Measurements from ENCODE around the gene PACSIN1.
A peak's percentile ranks its signal among the peaks of the same experiment; 100 is the strongest.

PACSIN1 gene

DNA sequence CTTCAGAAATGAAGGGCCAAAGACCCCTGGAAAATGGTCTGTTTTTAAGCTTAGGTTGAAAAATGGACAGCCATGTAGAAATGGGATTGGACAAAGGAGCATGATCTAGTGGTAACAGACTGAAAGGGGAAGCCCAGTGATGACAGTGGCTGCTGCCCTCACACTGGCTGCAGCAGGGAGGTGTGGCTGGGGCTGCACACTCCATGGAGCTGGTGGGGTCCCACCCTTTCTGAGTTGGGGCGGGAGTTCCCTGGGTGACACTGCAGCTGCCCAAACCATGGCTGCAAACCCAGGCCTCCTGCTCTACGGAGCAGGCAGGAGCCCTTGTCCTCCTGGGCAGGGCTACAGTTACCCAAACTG is 8.5 kb upstream of the PACSIN1 start:
- H4K20me1 ChIP-seq (ENCODE audit: insufficient read depth, low read length): no peaks in the 10 kb centered on the region
- H2AFZ ChIP-seq (ENCODE audit: low read depth, low read length): no peak overlapping the region
- no peak overlapping the region for H3K4me3 ChIP-seq (ENCODE audit: low read length)
- H3K27me3 ChIP-seq (ENCODE audit: low read depth, low read length): no peaks in the 10 kb centered on the region
- H3K9me3 ChIP-seq (ENCODE audit: insufficient read depth, low read length): no peaks in the 10 kb centered on the region
- no peaks in the 10 kb centered on the region for H3K36me3 ChIP-seq (replicated peaks; ENCODE audit: low read depth, low read length)
- no peak overlapping the region for H3K27ac ChIP-seq (ENCODE audit: low read length)
- no peaks in the 10 kb centered on the region for H3K79me2 ChIP-seq (ENCODE audit: low read length)
- H3K9ac ChIP-seq (ENCODE audit: low read length): no peak overlapping the region
- H3K4me2 ChIP-seq (ENCODE audit: low read length): no peak overlapping the region
- TF ChIP-seq CTCF (IDR thresholded peaks at IDR 0.05; ENCODE audit: low read depth, low read length) (no peak), EZH2phosphoT487 (IDR thresholded peaks at IDR 0.05; ENCODE audit: low read depth) (no peak)
- no peaks in the 10 kb centered on the region for H3K4me1 ChIP-seq (ENCODE audit: low read length)

DNA sequence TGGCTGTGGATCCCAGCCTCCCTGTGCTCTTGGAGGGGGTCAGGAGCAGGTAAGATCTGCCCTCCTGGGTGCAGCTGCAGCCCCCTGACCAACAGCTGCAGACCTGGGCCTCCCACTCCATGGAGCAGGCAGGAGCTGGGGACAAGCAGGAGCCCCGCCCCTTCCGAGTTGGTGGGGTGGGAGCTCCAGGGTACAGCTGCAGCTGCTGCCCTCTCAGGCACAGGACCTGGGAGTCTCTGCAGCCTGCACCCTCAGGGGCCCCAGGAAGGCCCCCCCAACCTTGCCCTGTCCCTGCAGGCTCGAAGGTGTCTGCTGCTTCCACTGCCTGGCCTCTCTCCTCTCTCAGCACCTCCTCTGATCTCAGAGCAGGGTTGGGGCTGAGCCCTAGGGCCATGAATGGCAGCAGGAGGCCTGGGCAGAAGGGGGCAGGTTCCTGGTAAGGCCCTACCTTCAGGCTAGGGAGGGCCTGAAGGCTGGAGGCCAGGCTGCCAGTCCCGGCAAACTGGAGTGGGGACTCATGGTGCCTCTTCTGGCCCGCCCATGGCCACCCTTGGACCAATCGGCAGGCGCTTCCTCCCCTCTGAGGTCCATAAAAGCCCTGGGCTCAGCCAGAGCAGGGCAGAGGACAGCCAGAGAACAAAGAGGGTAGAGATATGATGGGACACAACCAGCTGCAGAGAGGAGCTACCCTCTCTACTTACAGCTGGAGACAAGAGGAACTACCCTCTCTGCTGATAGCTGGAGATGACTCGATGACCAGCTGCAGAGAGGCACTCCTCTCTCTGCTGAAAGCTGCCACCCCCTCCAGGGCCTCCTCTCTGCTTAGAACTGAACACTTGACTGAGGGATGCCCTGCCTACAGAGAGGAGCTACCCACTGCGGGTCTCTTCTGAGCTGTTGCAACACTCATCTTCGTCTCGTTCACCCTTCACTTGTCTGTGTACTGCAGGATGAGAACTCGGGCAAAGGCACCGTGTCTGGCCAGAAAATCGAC is 7.8 kb upstream of the PACSIN1 start:
- H3K4me3 ChIP-seq (ENCODE audit: low read length): no peak overlapping the region
- TF ChIP-seq CTCF (IDR thresholded peaks at IDR 0.05; ENCODE audit: low read depth, low read length): no peak
- no peak for TF ChIP-seq EZH2phosphoT487 (IDR thresholded peaks at IDR 0.05; ENCODE audit: low read depth)
- H3K36me3 ChIP-seq (replicated peaks; ENCODE audit: low read depth, low read length): no peaks in the 10 kb centered on the region
- H3K79me2 ChIP-seq (ENCODE audit: low read length): no peaks in the 10 kb centered on the region
- no peaks in the 10 kb centered on the region for H3K4me1 ChIP-seq (ENCODE audit: low read length)
- no peak overlapping the region for H2AFZ ChIP-seq (ENCODE audit: low read depth, low read length)
- H3K9me3 ChIP-seq (ENCODE audit: insufficient read depth, low read length): no peaks in the 10 kb centered on the region
- H3K27ac ChIP-seq (ENCODE audit: low read length): no peak overlapping the region
- H4K20me1 ChIP-seq (ENCODE audit: insufficient read depth, low read length): no peaks in the 10 kb centered on the region
- H3K9ac ChIP-seq (ENCODE audit: low read length): no peak overlapping the region
- H3K4me2 ChIP-seq (ENCODE audit: low read length): no peak overlapping the region
- no peaks in the 10 kb centered on the region for H3K27me3 ChIP-seq (ENCODE audit: low read depth, low read length)

- H4K20me1 ChIP-seq (ENCODE audit: insufficient read depth, low read length): no peaks in the 10 kb centered on the region
- H3K9ac ChIP-seq (ENCODE audit: low read length): no peak overlapping the region
- H3K79me2 ChIP-seq (ENCODE audit: low read length): no peaks in the 10 kb centered on the region
- H3K4me1 ChIP-seq (ENCODE audit: low read length): no peaks in the 10 kb centered on the region
- no peak overlapping the region for H3K4me3 ChIP-seq (ENCODE audit: low read length)
- no peaks in the 10 kb centered on the region for H3K36me3 ChIP-seq (replicated peaks; ENCODE audit: low read depth, low read length)
- no peaks in the 10 kb centered on the region for H3K9me3 ChIP-seq (ENCODE audit: insufficient read depth, low read length)
- H3K27ac ChIP-seq (ENCODE audit: low read length): no peak overlapping the region
- H3K4me2 ChIP-seq (ENCODE audit: low read length): no peak overlapping the region
- TF ChIP-seq CTCF (IDR thresholded peaks at IDR 0.05; ENCODE audit: low read depth, low read length) (peak; percentile 78), EZH2phosphoT487 (IDR thresholded peaks at IDR 0.05; ENCODE audit: low read depth) (no peak)
- H2AFZ ChIP-seq (ENCODE audit: low read depth, low read length): no peak overlapping the region
- H3K27me3 ChIP-seq (ENCODE audit: low read depth, low read length): no peaks in the 10 kb centered on the region
Observed at GRCh38 chr6:34459899-34460593, 5.8 kb upstream of the PACSIN1 start.

DNA sequence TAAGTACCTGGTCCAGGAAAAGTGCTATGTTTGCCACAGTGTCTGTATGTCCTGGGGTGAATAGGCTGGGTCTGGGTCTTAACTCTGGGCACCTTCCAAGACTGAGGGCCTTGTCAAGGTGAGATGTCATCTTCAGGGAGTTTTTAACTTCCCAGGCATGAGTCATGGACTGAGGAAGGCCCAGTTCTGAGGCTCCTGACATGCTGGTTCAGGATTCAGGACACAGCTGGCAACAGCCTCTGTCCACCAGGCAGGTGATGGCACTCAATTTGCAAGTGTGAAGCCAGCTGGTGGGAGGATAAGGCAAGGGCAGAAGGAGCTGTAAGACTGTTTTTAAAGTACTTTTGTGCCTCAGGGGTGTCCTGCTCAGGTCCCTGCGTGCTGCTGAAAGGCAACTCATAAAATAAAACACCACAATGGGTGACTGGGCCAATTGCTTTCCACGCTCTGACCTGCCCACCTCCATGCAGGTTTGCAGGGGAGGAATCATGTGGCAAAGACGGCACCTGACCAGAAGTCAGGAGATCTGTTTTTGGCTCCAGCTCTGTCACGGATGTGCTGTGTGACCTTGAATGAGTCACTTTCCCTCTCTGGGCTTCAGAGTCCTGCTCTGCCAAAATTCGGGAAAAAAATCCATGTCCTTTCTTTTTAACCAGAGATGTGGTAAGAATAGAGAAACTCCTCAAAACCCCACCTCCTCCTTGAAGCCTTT is 4.9 kb upstream of the PACSIN1 start:
- Histone ChIP-seq H3K4me3 (ENCODE audit: low read length) (no peak overlapping the region), H3K9ac (ENCODE audit: low read length) (no peak overlapping the region), H3K27ac (ENCODE audit: low read length) (no peak overlapping the region), H3K27me3 (ENCODE audit: low read depth, low read length) (no peaks in the 10 kb centered on the region), H4K20me1 (ENCODE audit: insufficient read depth, low read length) (no peaks in the 10 kb centered on the region), H3K4me1 (ENCODE audit: low read length) (no peaks in the 10 kb centered on the region), H3K79me2 (ENCODE audit: low read length) (no peaks in the 10 kb centered on the region), H3K36me3 (replicated peaks; ENCODE audit: low read depth, low read length) (no peaks in the 10 kb centered on the region), H3K4me2 (ENCODE audit: low read length) (no peak overlapping the region), H2AFZ (ENCODE audit: low read depth, low read length) (no peak overlapping the region), H3K9me3 (ENCODE audit: insufficient read depth, low read length) (no peaks in the 10 kb centered on the region)
- TF ChIP-seq EZH2phosphoT487 (IDR thresholded peaks at IDR 0.05; ENCODE audit: low read depth) (no peak), CTCF (IDR thresholded peaks at IDR 0.05; ENCODE audit: low read depth, low read length) (no peak)
